Progenitor cell of endocrine pancreas (in vitro differentiated cells): ENCODE results near the gene BCL2L14. TPM values are rescaled to one million over a fixed set of nuclear protein-coding genes. Genes with fewer than 3 reads are reported as not detected.
"Not testable (repeated sequence)": the region's sequence is repeated elsewhere in the genome, so short reads cannot be mapped to it uniquely, and the experiment has no call there.

Experiments used
- DNase-seq: peaks from one replicate; pipeline ENCODE4 v3.0.0; 2021; ENCODE audit warnings: low spot score; ENCODE audit not compliant: unreplicated experiment
- H3K27ac Mint-ChIP-seq: 2 replicates; pipeline ENCODE4 v1.8.0; 2021; ENCODE audit warnings: mild to moderate bottlenecking, moderate library complexity, mixed read lengths
- H3K27me3 Mint-ChIP-seq: 2 replicates; pipeline ENCODE4 v1.8.0; 2021; ENCODE audit warnings: mixed read lengths
- H3K36me3 Mint-ChIP-seq: 2 replicates; pipeline ENCODE4 v1.8.0; 2022; ENCODE audit warnings: mixed read lengths; ENCODE audit not compliant: insufficient read depth
- H3K4me1 Mint-ChIP-seq: 2 replicates; pipeline ENCODE4 v1.8.0; 2021; ENCODE audit warnings: low read depth, mixed read lengths
- H3K4me3 Mint-ChIP-seq: 2 replicates; pipeline ENCODE4 v1.8.0; 2021; ENCODE audit warnings: low read depth, mild to moderate bottlenecking, moderate library complexity, mixed read lengths
- H3K9me3 Mint-ChIP-seq: 2 replicates; pipeline ENCODE4 v1.8.0; 2021; ENCODE audit warnings: low read depth, mixed read lengths
- microRNA-seq: library from miRNA; unstranded; fragments of <30 nt; microRNA quantifications from one replicate; pipeline ENCODE4 v1.1.0, GENCODE V29; 2020; ENCODE audit warnings: borderline number of aligned reads; ENCODE audit not compliant: unreplicated experiment
- total RNA-seq: library from RNA; stranded (reverse); gene quantifications from 2 replicates; pipeline ENCODE4 v1.2.1, GENCODE V29; 2021
- TF ChIP-seq, protein P1 (sequence below): fragments of 200-600 bp; sonication (generic); IDR thresholded peaks from one replicate; pipeline ENCODE4 v1.5.0; 2021; ENCODE audit warnings: antibody characterized with exemption, mild to moderate bottlenecking; ENCODE audit not compliant: unreplicated experiment

The BCL2L14 gene
- total RNA-seq, 1 donor from 2014 or later = 1.4 TPM

DNA sequence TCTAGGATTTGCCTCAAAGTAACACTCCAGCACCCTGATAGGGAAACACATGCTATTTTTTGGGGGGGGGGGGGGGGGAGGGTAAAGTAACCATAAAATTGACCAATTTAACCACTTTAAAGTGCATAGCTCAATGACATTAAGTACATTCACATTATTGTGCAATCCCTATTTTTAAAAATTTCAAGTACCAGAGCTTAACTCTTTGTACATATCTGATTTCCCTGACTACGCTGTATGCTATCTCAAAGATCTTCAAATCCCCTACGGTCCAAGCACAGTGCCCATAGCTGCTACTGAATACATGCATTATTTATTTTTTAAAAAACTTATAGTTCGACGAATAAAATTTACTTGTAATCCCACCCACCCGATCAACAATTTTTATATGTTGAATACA, 63.0 kb downstream of the BCL2L14 start:
- no peak overlapping the region for H3K4me3 Mint-ChIP-seq
- H3K27ac Mint-ChIP-seq = no peak overlapping the region
- peaks cover 42% of the 10 kb centered on the region for H3K36me3 Mint-ChIP-seq
- no peaks in the 10 kb centered on the region for H3K27me3 Mint-ChIP-seq
- no peaks in the 10 kb centered on the region for H3K9me3 Mint-ChIP-seq
- DNase-seq = no peak
- peaks cover 4% of the 10 kb centered on the region for H3K4me1 Mint-ChIP-seq
- TF ChIP-seq, protein P1, sequence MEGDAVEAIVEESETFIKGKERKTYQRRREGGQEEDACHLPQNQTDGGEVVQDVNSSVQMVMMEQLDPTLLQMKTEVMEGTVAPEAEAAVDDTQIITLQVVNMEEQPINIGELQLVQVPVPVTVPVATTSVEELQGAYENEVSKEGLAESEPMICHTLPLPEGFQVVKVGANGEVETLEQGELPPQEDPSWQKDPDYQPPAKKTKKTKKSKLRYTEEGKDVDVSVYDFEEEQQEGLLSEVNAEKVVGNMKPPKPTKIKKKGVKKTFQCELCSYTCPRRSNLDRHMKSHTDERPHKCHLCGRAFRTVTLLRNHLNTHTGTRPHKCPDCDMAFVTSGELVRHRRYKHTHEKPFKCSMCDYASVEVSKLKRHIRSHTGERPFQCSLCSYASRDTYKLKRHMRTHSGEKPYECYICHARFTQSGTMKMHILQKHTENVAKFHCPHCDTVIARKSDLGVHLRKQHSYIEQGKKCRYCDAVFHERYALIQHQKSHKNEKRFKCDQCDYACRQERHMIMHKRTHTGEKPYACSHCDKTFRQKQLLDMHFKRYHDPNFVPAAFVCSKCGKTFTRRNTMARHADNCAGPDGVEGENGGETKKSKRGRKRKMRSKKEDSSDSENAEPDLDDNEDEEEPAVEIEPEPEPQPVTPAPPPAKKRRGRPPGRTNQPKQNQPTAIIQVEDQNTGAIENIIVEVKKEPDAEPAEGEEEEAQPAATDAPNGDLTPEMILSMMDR = no peak

DNA sequence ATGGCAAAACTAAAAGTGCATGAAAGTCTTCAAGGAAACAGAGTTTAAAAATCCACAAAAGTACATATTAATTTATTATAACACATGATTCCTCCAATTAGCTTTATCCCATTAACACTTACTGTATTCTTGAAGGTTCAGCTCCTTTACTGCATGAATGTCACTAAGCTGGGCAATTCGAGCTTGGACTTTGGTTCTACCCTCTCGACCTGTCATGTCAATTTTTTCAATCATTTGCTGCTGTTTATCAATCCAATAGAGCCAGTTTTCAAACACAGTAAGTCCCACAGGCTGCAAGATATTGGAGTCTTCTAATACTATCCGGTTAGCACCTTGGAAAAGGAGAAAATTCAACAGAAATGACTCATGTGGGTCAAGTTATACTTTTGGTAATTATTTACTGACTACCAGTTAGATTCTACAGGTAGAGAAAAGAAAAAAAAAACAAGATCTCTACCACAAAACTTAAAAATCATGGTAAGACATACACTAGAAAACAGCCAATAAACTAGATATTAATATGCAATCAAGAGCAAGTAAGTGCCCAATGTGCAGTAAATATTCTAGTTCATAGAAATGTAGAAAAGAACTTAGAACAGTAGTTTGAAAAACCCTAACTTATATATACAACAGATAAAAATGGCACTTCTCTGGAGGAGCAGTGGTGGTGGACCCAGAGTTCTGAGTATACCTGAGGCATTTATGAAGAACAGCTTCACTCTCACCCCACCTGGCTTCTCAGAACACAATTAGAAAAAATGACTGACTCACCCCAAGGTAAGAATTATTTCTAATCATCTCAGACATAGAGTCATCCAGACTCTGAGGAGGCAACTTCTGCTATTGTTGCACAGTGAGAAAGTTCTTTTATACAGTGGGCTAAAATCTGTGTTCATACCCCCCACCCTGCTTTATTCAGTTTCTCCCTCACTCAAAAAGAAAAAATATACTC, 67.7 kb downstream of the BCL2L14 start:
- TF ChIP-seq, protein P1 = no peak
- Mint-ChIP-seq H3K36me3 (peaks cover 43% of the 10 kb centered on the region), H3K4me1 (peaks cover 28% of the 10 kb centered on the region), H3K27me3 (no peaks in the 10 kb centered on the region), H3K9me3 (no peaks in the 10 kb centered on the region), H3K27ac (no peak overlapping the region), H3K4me3 (no peak overlapping the region)
- no peak for DNase-seq

DNA sequence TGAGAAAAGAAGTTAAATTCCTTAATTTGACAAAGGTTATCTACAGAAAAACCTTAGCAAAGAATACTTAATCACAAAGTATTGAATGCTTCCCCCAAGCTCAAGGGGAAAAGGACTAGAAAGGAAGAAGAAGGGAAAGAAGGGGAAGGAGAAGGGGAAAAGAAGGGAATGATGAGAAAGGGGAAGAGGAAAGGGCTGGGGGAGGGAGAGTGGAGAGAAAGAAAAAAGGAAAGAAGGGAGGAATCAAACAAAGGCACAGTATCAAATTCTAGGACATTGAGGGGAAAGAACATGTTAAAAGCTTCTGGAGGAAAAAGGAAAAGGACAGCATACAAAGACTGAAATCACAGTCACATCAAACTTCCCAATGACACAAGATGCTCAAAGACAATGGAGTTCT, 70.3 kb downstream of the BCL2L14 start:
- DNase-seq = no peak
- TF ChIP-seq, protein P1 = no peak
- no peaks in the 10 kb centered on the region for H3K27me3 Mint-ChIP-seq
- no peak overlapping the region for H3K4me3 Mint-ChIP-seq
- H3K4me1 Mint-ChIP-seq = peaks cover 28% of the 10 kb centered on the region
- H3K27ac Mint-ChIP-seq = no peak overlapping the region
- H3K9me3 Mint-ChIP-seq = no peaks in the 10 kb centered on the region
- peaks cover 50% of the 10 kb centered on the region for H3K36me3 Mint-ChIP-seq

DNA sequence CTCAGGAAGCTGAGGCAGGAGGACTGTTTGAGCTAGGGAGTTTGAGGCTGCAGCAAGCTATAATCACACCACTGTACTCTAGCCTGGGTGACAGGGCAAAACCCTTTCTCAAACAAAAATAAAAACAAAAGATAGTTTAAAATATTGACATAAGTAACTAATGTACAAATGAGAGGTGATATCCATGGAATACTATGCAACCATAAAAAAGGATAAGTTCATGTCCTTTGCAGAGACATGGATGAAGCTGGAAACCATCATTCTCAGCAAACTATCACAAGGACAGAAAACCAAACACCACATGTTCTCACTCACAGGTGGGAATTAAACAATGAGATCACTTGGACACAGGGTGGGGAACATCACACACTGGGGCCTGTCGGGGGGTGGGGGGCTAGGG, 73.8 kb downstream of the BCL2L14 start:
- not testable (repeated sequence) for H3K4me3 Mint-ChIP-seq, H3K27me3 Mint-ChIP-seq, H3K9me3 Mint-ChIP-seq, H3K27ac Mint-ChIP-seq, DNase-seq
- peaks cover 53% of the 10 kb centered on the region for H3K36me3 Mint-ChIP-seq
- H3K4me1 Mint-ChIP-seq = peaks cover 29% of the 10 kb centered on the region

DNA sequence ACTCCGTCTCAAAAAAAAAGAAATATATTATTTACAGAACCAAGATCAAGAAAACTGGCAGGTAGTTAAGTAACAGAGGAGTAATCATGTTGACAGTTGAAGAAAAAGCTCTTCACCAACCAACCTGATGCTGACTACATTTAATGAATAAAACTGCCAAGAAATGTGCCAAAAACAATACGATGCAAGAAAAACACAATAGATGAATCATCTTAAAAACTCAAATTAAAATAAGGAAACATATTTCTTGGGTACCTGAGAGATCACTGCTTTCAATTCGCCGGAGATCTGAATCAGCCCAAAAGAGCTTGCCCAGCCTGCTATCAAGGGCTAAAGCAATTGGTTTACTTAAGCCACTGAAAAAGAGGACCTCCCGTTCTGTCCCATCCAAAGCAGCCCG, 76.4 kb downstream of the BCL2L14 start:
- no peaks in the 10 kb centered on the region for H3K27me3 Mint-ChIP-seq
- DNase-seq = no peak
- TF ChIP-seq, protein P1 = no peak
- H3K9me3 Mint-ChIP-seq = no peaks in the 10 kb centered on the region
- no peak overlapping the region for H3K4me3 Mint-ChIP-seq
- H3K27ac Mint-ChIP-seq = no peak overlapping the region
- H3K4me1 Mint-ChIP-seq = peaks cover 9% of the 10 kb centered on the region
- H3K36me3 Mint-ChIP-seq = peaks cover 53% of the 10 kb centered on the region

Small RNA genes within 50 kb of the gene (microRNA-seq; reads per million reads assigned to microRNA genes)
- not detected for gene MIR1244-4

Other genes with a start within 250 kb of the BCL2L14 start
- 158 and 163 TPM in 2 replicates for gene LRP6, start 196.1 kb downstream of the BCL2L14 start, total RNA-seq